Measurements from ENCODE around the gene NLRP10.

NLRP10 gene

GRCh38 chr11:7944123-7944522 is 21.1 kb downstream of the NLRP10 start:
- Histone ChIP-seq H3K9me2 (replicated peaks; ENCODE audit: control insufficient read depth, low read length) (no peaks in the 10 kb centered on the region), H3K9me3 (ENCODE audit: control insufficient read depth, insufficient read depth, low read length) (peaks cover 7% of the 10 kb centered on the region; the same call in 1 of the 2 replicates), H3K36me3 (ENCODE audit: control insufficient read depth, low read length) (no peaks in the 10 kb centered on the region), H4K20me1 (ENCODE audit: control insufficient read depth, insufficient read depth, low read depth, low read length) (no peaks in the 10 kb centered on the region), H3K4me2 (ENCODE audit: low read length) (no peak overlapping the region), H3K4me3 (ENCODE audit: low read length) (no peak overlapping the region), H3K4me1 (ENCODE audit: control insufficient read depth, low read length) (no peaks in the 10 kb centered on the region), H3K27me3 (ENCODE audit: control insufficient read depth, low read length) (0 out of 2 replicates have a peak, but pooled peaks cover 2% of the 10 kb centered on the region), H3K79me2 (ENCODE audit: control insufficient read depth, low read length) (no peaks in the 10 kb centered on the region), H3F3A (ENCODE audit: control insufficient read depth, insufficient read depth) (no peaks in the 10 kb centered on the region), H3K27ac (ENCODE audit: low read depth, low read length) (no peak overlapping the region)
- TF ChIP-seq CTCF (IDR thresholded peaks at IDR 0.05; ENCODE audit: low read depth, low read length, poor library complexity, severe bottlenecking), result no peak
- no peak for TF ChIP-seq EZH2phosphoT487 (IDR thresholded peaks at IDR 0.05; ENCODE audit: borderline replicate concordance, low read length)

GRCh38 chr11:7941608-7942007 is 23.6 kb downstream of the NLRP10 start, which contains the start of gene OR10A3:
OR10A3 (minus strand) TSS chr11:7941708; CDS start chr11:7939520, 2,188 bp downstream.
- TF ChIP-seq CTCF (IDR thresholded peaks at IDR 0.05; ENCODE audit: low read depth, low read length, poor library complexity, severe bottlenecking) (no peak), EZH2phosphoT487 (IDR thresholded peaks at IDR 0.05; ENCODE audit: borderline replicate concordance, low read length) (no peak)
- H3K27ac ChIP-seq (ENCODE audit: low read depth, low read length), result no peak within 1 kb of the TSS
- no peak within 1 kb of the TSS for H3K4me3 ChIP-seq (ENCODE audit: low read length)
- no peaks in the 10 kb centered on the region for H3K79me2 ChIP-seq (ENCODE audit: control insufficient read depth, low read length)
- H3K36me3 ChIP-seq (ENCODE audit: control insufficient read depth, low read length), result no peaks in the 10 kb centered on the region
- H3K4me2 ChIP-seq (ENCODE audit: low read length), result no peak within 1 kb of the TSS
- H3K27me3 ChIP-seq (ENCODE audit: control insufficient read depth, low read length), result no peaks in the 10 kb centered on the region
- 0 out of 2 replicates have a peak, but pooled peaks cover 1% of the 10 kb centered on the region for H3K4me1 ChIP-seq (ENCODE audit: control insufficient read depth, low read length)
- no peaks in the 10 kb centered on the region for H3F3A ChIP-seq (ENCODE audit: control insufficient read depth, insufficient read depth)
- no peaks in the 10 kb centered on the region for H4K20me1 ChIP-seq (ENCODE audit: control insufficient read depth, insufficient read depth, low read depth, low read length)
- peaks cover 9% of the 10 kb centered on the region; the same call in 1 of the 2 replicates for H3K9me3 ChIP-seq (ENCODE audit: control insufficient read depth, insufficient read depth, low read length)
- H3K9me2 ChIP-seq (replicated peaks; ENCODE audit: control insufficient read depth, low read length), result no peaks in the 10 kb centered on the region; the same call in 1 of the 2 replicates

GRCh38 chr11:7941146-7941545 is 24.1 kb downstream of the NLRP10 start:
- Histone ChIP-seq H3K79me2 (ENCODE audit: control insufficient read depth, low read length) (no peaks in the 10 kb centered on the region), H3K4me2 (ENCODE audit: low read length) (no peak overlapping the region), H3K27me3 (ENCODE audit: control insufficient read depth, low read length) (no peaks in the 10 kb centered on the region), H3K4me1 (ENCODE audit: control insufficient read depth, low read length) (peaks cover 6% of the 10 kb centered on the region; the same call in 1 of the 2 replicates), H3K9me3 (ENCODE audit: control insufficient read depth, insufficient read depth, low read length) (peaks cover 9% of the 10 kb centered on the region; the same call in 1 of the 2 replicates), H3K36me3 (ENCODE audit: control insufficient read depth, low read length) (no peaks in the 10 kb centered on the region), H4K20me1 (ENCODE audit: control insufficient read depth, insufficient read depth, low read depth, low read length) (no peaks in the 10 kb centered on the region), H3F3A (ENCODE audit: control insufficient read depth, insufficient read depth) (no peaks in the 10 kb centered on the region), H3K27ac (ENCODE audit: low read depth, low read length) (no peak overlapping the region), H3K9me2 (replicated peaks; ENCODE audit: control insufficient read depth, low read length) (no peaks in the 10 kb centered on the region; the same call in 1 of the 2 replicates), H3K4me3 (ENCODE audit: low read length) (no peak overlapping the region)
- TF ChIP-seq EZH2phosphoT487 (IDR thresholded peaks at IDR 0.05; ENCODE audit: borderline replicate concordance, low read length), result no peak
- TF ChIP-seq CTCF (IDR thresholded peaks at IDR 0.05; ENCODE audit: low read depth, low read length, poor library complexity, severe bottlenecking), result no peak
